GM18520 (cell line): ENCODE data around the gene OCA2.
"Not testable (repeated sequence)": the region's sequence is repeated elsewhere in the genome, so short reads cannot be mapped to it uniquely, and the experiment has no call there.

Experiments
- ATAC-seq: cut with Tn5 transposase; IDR thresholded peaks from one replicate; pipeline ENCODE4 v1.9.1; 2021; ENCODE audit not compliant: unreplicated experiment

OCA2 gene

GRCh38 chr15:27853624-27854455 is 245.3 kb downstream of the OCA2 start:
- ATAC-seq = no peak

GRCh38 chr15:27851858-27852210 is 247.3 kb downstream of the OCA2 start:
- no peak for ATAC-seq

GRCh38 chr15:27850981-27851857 is 247.9 kb downstream of the OCA2 start:
- no peak for ATAC-seq

GRCh38 chr15:27850050-27850449 is 249.1 kb downstream of the OCA2 start:
- no peak for ATAC-seq

GRCh38 chr15:27848936-27849335 is 250.2 kb downstream of the OCA2 start:
- not testable (repeated sequence) for ATAC-seq

GRCh38 chr15:27847775-27848710 is 251.1 kb downstream of the OCA2 start:
- ATAC-seq = no peak

GRCh38 chr15:27846722-27847395 is 252.3 kb downstream of the OCA2 start:
- ATAC-seq = no peak

GRCh38 chr15:27845535-27846369 is 253.4 kb downstream of the OCA2 start:
- no peak for ATAC-seq

- ATAC-seq = no peak
These were observed 255.0 kb downstream of the OCA2 start for GRCh38 chr15:27844018-27844666.

- no peak for ATAC-seq
These were observed 256.0 kb downstream of the OCA2 start for GRCh38 chr15:27843146-27843545.

- no peak for ATAC-seq
These were observed 256.6 kb downstream of the OCA2 start for GRCh38 chr15:27842526-27842925.

- no peak for ATAC-seq
These were observed 263.7 kb downstream of the OCA2 start for GRCh38 chr15:27835233-27835939.

- ATAC-seq = no peak
These were observed 264.4 kb downstream of the OCA2 start for GRCh38 chr15:27834684-27835083.

- no peak for ATAC-seq
These were observed 265.1 kb downstream of the OCA2 start for GRCh38 chr15:27833974-27834373.

GRCh38 chr15:27833178-27833577 is 265.9 kb downstream of the OCA2 start:
- ATAC-seq = no peak

GRCh38 chr15:27832237-27832596 is 266.9 kb downstream of the OCA2 start:
- ATAC-seq = no peak

GRCh38 chr15:27831384-27832236 is 267.5 kb downstream of the OCA2 start:
- no peak for ATAC-seq

GRCh38 chr15:27828746-27829145 is 270.4 kb downstream of the OCA2 start:
- no peak for ATAC-seq
